ENCODE data around the gene HOPX. TPM values are rescaled to one million over a fixed set of nuclear protein-coding genes. Genes with fewer than 3 reads are reported as not detected.
"Not testable (repeated sequence)": the region's sequence is repeated elsewhere in the genome, so short reads cannot be mapped to it uniquely, and the experiment has no call there.

HOPX gene
- total RNA-seq, 2 donors from 2014 or later = 2.0 to 3.1 TPM

- H3K4me3 ChIP-seq = no peak overlapping the region
- no peak for TF ChIP-seq CTCF (IDR thresholded peaks at IDR 0.05)
- H3K27ac ChIP-seq = no peak overlapping the region
- no peaks in the 10 kb centered on the region for H3K9me3 ChIP-seq
- no peaks in the 10 kb centered on the region for H3K4me1 ChIP-seq (ENCODE audit: control insufficient read depth in 1 of 2, low read depth in 2 of 2)
- ATAC-seq (ENCODE audit: insufficient number of reproducible peaks, low FRiP score, low read depth) (no peak), DNase-seq (ENCODE audit: low spot score) (no peak)
- H3K27me3 ChIP-seq (replicated peaks; ENCODE audit: insufficient read depth) = no peaks in the 10 kb centered on the region
- H3K36me3 ChIP-seq = no peaks in the 10 kb centered on the region
Observed at GRCh38 chr4:56607926-56608325, 73.2 kb downstream of the HOPX start.

GRCh38 chr4:56606385-56606784 lies 74.7 kb downstream of the HOPX start:
- no peaks in the 10 kb centered on the region for H3K9me3 ChIP-seq
- ATAC-seq (ENCODE audit: insufficient number of reproducible peaks, low FRiP score, low read depth) = no peak
- no peaks in the 10 kb centered on the region for H3K36me3 ChIP-seq
- no peak for TF ChIP-seq CTCF (IDR thresholded peaks at IDR 0.05)
- H3K4me3 ChIP-seq = no peak overlapping the region
- no peaks in the 10 kb centered on the region for H3K4me1 ChIP-seq (ENCODE audit: control insufficient read depth in 1 of 2, low read depth in 2 of 2)
- H3K27ac ChIP-seq = no peak overlapping the region
- no peaks in the 10 kb centered on the region for H3K27me3 ChIP-seq (replicated peaks; ENCODE audit: insufficient read depth)
- no peak for DNase-seq (ENCODE audit: low spot score)

GRCh38 chr4:56605464-56605863 lies 75.6 kb downstream of the HOPX start:
- H3K9me3 ChIP-seq; H3K27ac ChIP-seq; H3K27me3 ChIP-seq (replicated peaks; ENCODE audit: insufficient read depth); H3K4me1 ChIP-seq (ENCODE audit: control insufficient read depth in 1 of 2, low read depth in 2 of 2); DNase-seq (ENCODE audit: low spot score); H3K4me3 ChIP-seq; H3K36me3 ChIP-seq; ATAC-seq (ENCODE audit: insufficient number of reproducible peaks, low FRiP score, low read depth): not testable (repeated sequence)

GRCh38 chr4:56603297-56603696 lies 77.8 kb downstream of the HOPX start:
- Histone ChIP-seq H3K36me3 (no peaks in the 10 kb centered on the region), H3K4me1 (ENCODE audit: control insufficient read depth in 1 of 2, low read depth in 2 of 2) (no peaks in the 10 kb centered on the region), H3K27me3 (replicated peaks; ENCODE audit: insufficient read depth) (no peaks in the 10 kb centered on the region), H3K4me3 (no peak overlapping the region), H3K27ac (no peak overlapping the region), H3K9me3 (no peaks in the 10 kb centered on the region)
- no peak for ATAC-seq (ENCODE audit: insufficient number of reproducible peaks, low FRiP score, low read depth)
- TF ChIP-seq CTCF (IDR thresholded peaks at IDR 0.05) = no peak
- DNase-seq (ENCODE audit: low spot score) = no peak

Other genes with a start within 250 kb of the HOPX start
- gene PPAT, start 245.7 kb downstream of the HOPX start, total RNA-seq = 10 to 100 TPM in 1 of 2 donors, 1 to 10 TPM in 1; 5.1 to 10.0 TPM
- 10 to 100 TPM in 1 of 2 donors, 1 to 10 TPM in 1; 9.3 to 49.2 TPM for gene PAICS, start 245.0 kb downstream of the HOPX start, total RNA-seq
- gene SRP72, start 213.7 kb downstream of the HOPX start, total RNA-seq = 10 to 100 TPM; 43.1 to 52.9 TPM
- not detected for gene ARL9, start 175.5 kb downstream of the HOPX start, total RNA-seq
- not detected for gene SPINK2, start 140.4 kb upstream of the HOPX start, total RNA-seq
- 10 to 100 TPM; 32.5 to 38.6 TPM for gene REST, start 226.6 kb upstream of the HOPX start, total RNA-seq